Immature natural killer cell (primary cell): ENCODE measurements around the gene DDAH1. TPM values are rescaled to one million over a fixed set of nuclear protein-coding genes. Genes with fewer than 3 reads are reported as not detected.
A peak's percentile ranks its signal among the peaks of the same experiment; 100 is the strongest.

Experiments
- DNase-seq, 3 donors: peaks; one replicate each; pipeline ENCODE4 v3.0.0; 2022; ENCODE audit warnings: mixed read lengths in 1 of 3
- H3K27ac Mint-ChIP-seq, 6 donors: one replicate each; pipeline ENCODE4 v1.8.0; 2020; ENCODE audit warnings: mixed read lengths in 6 of 6, mild to moderate bottlenecking in 5 of 6, inconsistent platforms in 4 of 6, moderate library complexity in 3 of 6
- H3K27me3 Mint-ChIP-seq, 3 donors: one replicate each; pipeline ENCODE4 v1.8.0; 2020 to 2021; ENCODE audit warnings: low read depth in 3 of 3, mild to moderate bottlenecking in 3 of 3, mixed read lengths in 3 of 3, moderate library complexity in 3 of 3, inconsistent platforms in 1 of 3
- H3K36me3 Mint-ChIP-seq, 3 donors: one replicate each; pipeline ENCODE4 v1.8.0; 2020; ENCODE audit warnings: mixed read lengths in 3 of 3, inconsistent platforms in 2 of 3, mild to moderate bottlenecking in 2 of 3
- H3K4me1 Mint-ChIP-seq, 2 donors: one replicate each; pipeline ENCODE4 v1.8.0; 2020; ENCODE audit warnings: inconsistent platforms in 2 of 2, mild to moderate bottlenecking in 2 of 2, mixed read lengths in 2 of 2, moderate library complexity in 1 of 2
- H3K4me3 Mint-ChIP-seq, 5 donors: one replicate each; pipeline ENCODE4 v1.8.0; 2020; ENCODE audit warnings: mild to moderate bottlenecking in 5 of 5, mixed read lengths in 5 of 5, inconsistent platforms in 3 of 5, moderate library complexity in 3 of 5
- H3K9me3 Mint-ChIP-seq, 6 donors: one replicate each; pipeline ENCODE4 v1.8.0; 2020; ENCODE audit warnings: mild to moderate bottlenecking in 6 of 6, mixed read lengths in 6 of 6, inconsistent platforms in 4 of 6, moderate library complexity in 3 of 6
- polyA plus RNA-seq, 3 donors: library from polyadenylated mRNA; unstranded; fragments of 300-500 nt; fragmentation: Illumina TruSeq; gene quantifications; one replicate each; pipeline ENCODE4 v1.2.3, GENCODE V29; 2021

The DDAH1 gene
- polyA plus RNA-seq, 3 donors from 2014 or later = not detected

- no peak overlapping the region for H3K4me3 Mint-ChIP-seq
- DNase-seq = no peak
- peaks cover 6 to 35% (median 14%) of the 10 kb centered on the region in 3 donors for H3K27me3 Mint-ChIP-seq
- no peak overlapping the region for H3K27ac Mint-ChIP-seq
- no peaks in the 10 kb centered on the region for H3K4me1 Mint-ChIP-seq
- no peaks in the 10 kb centered on the region for H3K36me3 Mint-ChIP-seq
- no peaks in the 10 kb centered on the region for H3K9me3 Mint-ChIP-seq
Observed at GRCh38 chr1:85313888-85314696, 150.9 kb downstream of the DDAH1 start.

DNA sequence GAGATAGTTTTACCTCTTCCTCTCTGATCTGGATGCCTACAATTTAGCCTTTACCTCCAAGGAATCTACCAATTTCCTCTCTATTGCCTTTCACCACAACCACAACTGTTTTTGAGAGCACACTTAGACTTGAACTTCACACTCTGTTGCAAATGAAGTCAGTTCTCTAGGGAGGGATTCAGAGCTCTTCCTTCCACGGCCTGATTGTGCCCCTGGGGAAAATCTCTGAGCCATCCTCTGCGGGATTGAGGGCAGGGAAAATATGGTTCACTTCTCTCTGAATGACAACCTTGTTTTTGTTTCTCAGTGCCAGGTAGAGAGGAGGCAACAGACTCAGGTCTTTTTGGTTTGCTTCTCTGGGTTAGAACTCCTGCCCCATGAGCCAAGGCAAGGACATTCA lies 153.1 kb downstream of the DDAH1 start:
- Mint-ChIP-seq H3K27ac (no peak overlapping the region), H3K4me3 (no peak overlapping the region), H3K4me1 (peaks cover 2 to 7% of the 10 kb centered on the region in 2 donors), H3K27me3 (peaks cover 6 to 31% (median 13%) of the 10 kb centered on the region in 3 donors), H3K9me3 (no peaks in the 10 kb centered on the region), H3K36me3 (no peaks in the 10 kb centered on the region)
- DNase-seq = no peak

DNA sequence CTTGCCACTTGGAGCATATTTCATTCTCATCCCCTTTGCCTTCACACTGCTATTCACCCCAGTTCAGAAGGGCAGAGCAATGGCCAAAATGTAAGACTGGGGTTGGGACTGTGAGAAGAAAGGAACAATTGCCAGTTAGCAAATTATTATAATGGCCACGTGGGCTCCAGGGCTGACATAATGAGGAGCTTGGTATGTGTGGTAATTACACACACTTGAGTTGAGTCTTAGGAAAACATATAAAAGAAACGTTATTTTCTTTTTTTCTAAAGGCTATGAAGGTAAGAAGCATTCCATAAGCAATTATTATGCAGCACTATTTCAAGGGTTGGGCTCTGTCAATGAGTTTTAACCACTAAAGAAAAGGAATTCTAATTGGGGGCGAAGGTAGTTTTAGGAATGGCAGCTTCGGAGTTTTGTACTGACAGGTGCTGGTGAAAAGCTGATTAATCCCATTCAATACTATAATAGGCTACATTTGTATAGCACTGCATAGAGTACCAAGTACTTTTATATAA lies 156.1 kb downstream of the DDAH1 start:
- no peak overlapping the region for H3K4me3 Mint-ChIP-seq
- H3K9me3 Mint-ChIP-seq = no peaks in the 10 kb centered on the region
- DNase-seq = no peak
- peaks cover 10 to 34% (median 18%) of the 10 kb centered on the region in 3 donors for H3K27me3 Mint-ChIP-seq
- peaks cover 2 to 7% of the 10 kb centered on the region in 2 donors for H3K4me1 Mint-ChIP-seq
- no peak overlapping the region for H3K27ac Mint-ChIP-seq
- H3K36me3 Mint-ChIP-seq = no peaks in the 10 kb centered on the region

- Mint-ChIP-seq H3K27me3 (peaks cover 10 to 32% (median 22%) of the 10 kb centered on the region in 3 donors), H3K4me1 (peaks cover 2 to 7% of the 10 kb centered on the region in 2 donors), H3K4me3 (peak overlapping the region in 1 of 5 donors; percentile 40), H3K9me3 (no peaks in the 10 kb centered on the region), H3K27ac (no peak overlapping the region), H3K36me3 (no peaks in the 10 kb centered on the region)
- peak; percentile 26 to 43 (median 36) for DNase-seq
Observed at GRCh38 chr1:85307987-85308832, 156.7 kb downstream of the DDAH1 start.

DNA sequence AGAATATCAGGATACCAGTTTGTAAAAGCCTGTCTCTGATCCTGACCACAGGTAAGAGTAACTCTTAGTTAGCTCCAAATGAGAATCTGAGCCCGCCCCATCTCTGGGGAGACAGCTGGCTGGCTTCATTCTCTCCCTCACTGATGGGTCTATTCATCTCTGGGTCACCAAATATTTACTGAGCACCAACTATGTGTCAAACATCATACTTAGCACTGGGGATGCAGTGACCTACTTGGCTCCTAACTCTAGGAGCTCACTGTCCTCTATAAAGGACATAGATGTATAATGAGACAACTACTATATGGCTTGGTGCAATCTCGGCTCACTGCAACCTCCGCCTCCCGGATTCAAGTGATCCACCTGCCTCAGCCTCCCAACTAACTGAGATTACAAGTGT lies 158.7 kb downstream of the DDAH1 start:
- H3K36me3 Mint-ChIP-seq = no peaks in the 10 kb centered on the region
- no peak overlapping the region for H3K27ac Mint-ChIP-seq
- DNase-seq = no peak
- H3K4me3 Mint-ChIP-seq = no peak overlapping the region
- H3K9me3 Mint-ChIP-seq = no peaks in the 10 kb centered on the region
- H3K4me1 Mint-ChIP-seq = peaks cover 2 to 7% of the 10 kb centered on the region in 2 donors
- peaks cover 13 to 40% (median 28%) of the 10 kb centered on the region in 3 donors for H3K27me3 Mint-ChIP-seq

GRCh38 chr1:85303440-85304162 lies 161.4 kb downstream of the DDAH1 start:
- DNase-seq = no peak
- H3K27me3 Mint-ChIP-seq = peaks cover 15 to 38% (median 26%) of the 10 kb centered on the region in 3 donors
- H3K36me3 Mint-ChIP-seq = no peaks in the 10 kb centered on the region
- no peak overlapping the region for H3K27ac Mint-ChIP-seq
- H3K4me3 Mint-ChIP-seq = no peak overlapping the region
- H3K9me3 Mint-ChIP-seq = no peaks in the 10 kb centered on the region
- H3K4me1 Mint-ChIP-seq = peaks cover 10 to 18% of the 10 kb centered on the region in 2 donors

DNA sequence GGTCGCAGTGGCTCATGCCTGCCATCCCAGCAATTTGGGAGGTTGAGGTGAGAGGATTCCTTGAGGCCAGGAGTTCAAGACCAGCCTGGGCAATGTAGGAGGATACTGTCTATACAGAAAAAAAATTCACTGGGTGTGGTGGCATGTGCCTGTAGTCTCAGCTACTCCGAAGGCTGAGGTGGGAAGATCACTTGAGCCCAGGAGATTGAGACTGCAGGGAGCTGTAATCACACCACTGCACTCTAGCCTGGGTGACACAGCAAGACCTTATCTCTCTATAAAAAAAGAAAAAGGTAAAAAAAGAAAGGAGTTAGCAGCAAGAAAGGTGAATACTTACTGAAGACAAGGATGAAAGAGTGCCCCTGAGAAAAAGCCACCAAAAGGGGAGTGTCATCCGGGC lies 164.8 kb downstream of the DDAH1 start:
- peaks cover 27 to 31% of the 10 kb centered on the region in 2 donors for H3K4me1 Mint-ChIP-seq
- H3K36me3 Mint-ChIP-seq = no peaks in the 10 kb centered on the region
- H3K9me3 Mint-ChIP-seq = no peaks in the 10 kb centered on the region
- H3K4me3 Mint-ChIP-seq = no peak overlapping the region
- no peak overlapping the region for H3K27ac Mint-ChIP-seq
- DNase-seq = no peak
- peaks cover 13 to 43% (median 29%) of the 10 kb centered on the region in 3 donors for H3K27me3 Mint-ChIP-seq

DNA sequence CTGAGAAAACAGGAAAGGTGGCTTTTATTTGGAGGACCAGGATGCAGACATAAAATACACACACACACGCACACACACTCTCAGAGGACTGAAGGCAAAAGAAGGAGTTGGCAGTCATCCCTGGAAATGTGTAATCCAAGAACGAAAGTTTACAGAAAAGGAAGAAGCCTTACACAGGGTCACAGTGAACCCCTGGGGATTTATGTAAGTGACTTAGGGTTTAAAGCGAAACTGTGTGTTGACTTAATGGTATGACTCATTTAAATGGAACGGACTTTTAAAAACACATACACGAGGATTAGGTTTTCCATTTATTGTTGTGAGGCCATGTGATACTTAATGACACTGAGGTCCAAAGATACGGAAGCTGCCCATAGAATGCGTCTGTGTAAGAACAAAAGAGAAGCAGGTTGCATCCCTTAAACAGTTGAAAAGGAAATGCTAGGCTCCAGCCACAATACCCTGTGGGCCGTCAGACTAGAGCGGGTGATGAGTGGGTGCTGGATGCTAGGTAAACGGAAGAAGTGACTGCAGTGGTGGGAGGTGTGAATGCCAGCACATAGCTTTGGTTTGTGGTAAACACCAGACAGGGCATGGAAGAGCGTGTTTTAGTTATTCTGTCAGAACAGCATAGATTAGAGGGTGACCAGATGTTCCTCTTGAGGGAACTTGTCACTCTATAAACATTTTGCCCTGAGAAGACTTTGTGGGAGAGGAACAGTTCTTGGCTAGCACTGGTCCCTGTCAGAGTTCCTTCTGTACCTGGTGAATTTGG lies 166.9 kb downstream of the DDAH1 start:
- Mint-ChIP-seq H3K27me3 (peaks cover 10 to 37% (median 17%) of the 10 kb centered on the region in 3 donors), H3K4me3 (peak overlapping the region; percentile 52 to 81 (median 76)), H3K4me1 (peaks cover 27 to 31% of the 10 kb centered on the region in 2 donors), H3K9me3 (no peaks in the 10 kb centered on the region), H3K36me3 (no peaks in the 10 kb centered on the region), H3K27ac (peak overlapping the region; percentile 27 to 87 (median 68))
- DNase-seq = peak; percentile 81 to 86 (median 85)

GRCh38 chr1:85297538-85297854 lies 167.5 kb downstream of the DDAH1 start:
- Mint-ChIP-seq H3K27me3 (peaks cover 10 to 37% (median 19%) of the 10 kb centered on the region in 3 donors), H3K4me3 (peak overlapping the region; percentile 20 to 81 (median 63)), H3K9me3 (no peaks in the 10 kb centered on the region), H3K4me1 (peaks cover 27 to 31% of the 10 kb centered on the region in 2 donors), H3K36me3 (no peaks in the 10 kb centered on the region), H3K27ac (peak overlapping the region in 4 of 6 donors; percentile 27 to 82 (median 58))
- no peak for DNase-seq

DNA sequence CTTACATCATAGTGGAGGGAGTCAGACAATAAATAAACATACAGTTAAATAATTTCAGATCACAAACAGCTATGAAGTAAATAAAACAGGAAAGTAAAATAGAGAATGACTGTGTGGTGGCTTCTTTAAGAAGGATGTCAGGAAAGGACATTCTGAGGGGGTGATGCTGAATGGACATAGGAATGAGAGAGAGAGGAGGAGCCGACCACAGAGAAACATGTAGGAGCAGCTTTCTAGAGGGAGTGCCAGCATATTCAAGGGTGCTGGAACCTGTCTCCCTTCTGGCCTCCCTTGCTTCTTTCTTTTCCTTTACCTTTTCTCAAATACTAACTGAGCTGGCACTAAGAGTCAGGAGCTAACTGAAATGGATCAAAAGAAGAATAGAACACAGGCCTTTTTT lies 168.0 kb downstream of the DDAH1 start:
- peak overlapping the region in 5 of 6 donors; percentile 9 to 61 (median 27) for H3K27ac Mint-ChIP-seq

GRCh38 chr1:85295654-85296053 lies 169.3 kb downstream of the DDAH1 start:
- peaks cover 9 to 33% (median 12%) of the 10 kb centered on the region in 3 donors for H3K27me3 Mint-ChIP-seq
- H3K27ac Mint-ChIP-seq = no peak overlapping the region
- no peaks in the 10 kb centered on the region for H3K36me3 Mint-ChIP-seq
- no peaks in the 10 kb centered on the region for H3K9me3 Mint-ChIP-seq
- no peak for DNase-seq
- H3K4me1 Mint-ChIP-seq = peaks cover 27 to 31% of the 10 kb centered on the region in 2 donors
- H3K4me3 Mint-ChIP-seq = no peak overlapping the region

More for the DNA sequence above, 168.0 kb downstream of the DDAH1 start:
- Mint-ChIP-seq H3K27me3 (peaks cover 9 to 33% (median 16%) of the 10 kb centered on the region in 3 donors), H3K4me1 (peaks cover 27 to 31% of the 10 kb centered on the region in 2 donors), H3K4me3 (peak overlapping the region in 4 of 5 donors; percentile 20 to 81 (median 70)), H3K36me3 (no peaks in the 10 kb centered on the region), H3K9me3 (no peaks in the 10 kb centered on the region)
- no peak for DNase-seq

GRCh38 chr1:85295006-85295431 lies 169.9 kb downstream of the DDAH1 start:
- H3K27ac Mint-ChIP-seq = no peak overlapping the region
- no peaks in the 10 kb centered on the region for H3K9me3 Mint-ChIP-seq
- H3K4me1 Mint-ChIP-seq = peaks cover 27 to 31% of the 10 kb centered on the region in 2 donors
- H3K36me3 Mint-ChIP-seq = no peaks in the 10 kb centered on the region
- peaks cover 9 to 32% (median 12%) of the 10 kb centered on the region in 3 donors for H3K27me3 Mint-ChIP-seq
- DNase-seq = no peak
- no peak overlapping the region for H3K4me3 Mint-ChIP-seq
